GM19438 (cell line): ENCODE data around the gene ADH7.
"Not testable (repeated sequence)": the region's sequence is repeated elsewhere in the genome, so short reads cannot be mapped to it uniquely, and the experiment has no call there.

Experiments used
- ATAC-seq: cut with Tn5 transposase; IDR thresholded peaks from one replicate; pipeline ENCODE4 v1.9.1; 2021; ENCODE audit warnings: low read depth; ENCODE audit not compliant: unreplicated experiment

Gene ADH7

GRCh38 chr4:99417125-99417524 lies 18.0 kb downstream of the ADH7 start:
- no peak for ATAC-seq

- not testable (repeated sequence) for ATAC-seq
These were observed 19.4 kb downstream of the ADH7 start for GRCh38 chr4:99415762-99416161.

GRCh38 chr4:99414902-99415301 lies 20.2 kb downstream of the ADH7 start:
- not testable (repeated sequence) for ATAC-seq

GRCh38 chr4:99414401-99414800 lies 20.7 kb downstream of the ADH7 start:
- no peak for ATAC-seq

GRCh38 chr4:99413140-99413539 lies 22.0 kb downstream of the ADH7 start:
- no peak for ATAC-seq

GRCh38 chr4:99411041-99411440 lies 24.1 kb downstream of the ADH7 start:
- ATAC-seq, result no peak

GRCh38 chr4:99410075-99410474 lies 25.1 kb downstream of the ADH7 start:
- ATAC-seq, result no peak

GRCh38 chr4:99408346-99408745 lies 26.8 kb downstream of the ADH7 start:
- ATAC-seq, result no peak

GRCh38 chr4:99405433-99406115 lies 29.6 kb downstream of the ADH7 start:
- ATAC-seq, result no peak

GRCh38 chr4:99404595-99405287 lies 30.4 kb downstream of the ADH7 start:
- peak; percentile 81 for ATAC-seq

GRCh38 chr4:99403380-99404184 lies 31.6 kb downstream of the ADH7 start:
- peak; percentile 63 for ATAC-seq

- ATAC-seq, result no peak
These were observed 32.4 kb downstream of the ADH7 start for GRCh38 chr4:99402765-99403164.

- ATAC-seq, result no peak
These were observed 34.3 kb downstream of the ADH7 start for GRCh38 chr4:99400831-99401230.

GRCh38 chr4:99399017-99399416 lies 36.1 kb downstream of the ADH7 start:
- no peak for ATAC-seq

- ATAC-seq, result no peak
These were observed 39.4 kb downstream of the ADH7 start for GRCh38 chr4:99395595-99396364.

GRCh38 chr4:99394896-99395295 lies 40.2 kb downstream of the ADH7 start:
- ATAC-seq, result no peak

- no peak for ATAC-seq
These were observed 45.1 kb downstream of the ADH7 start for GRCh38 chr4:99390055-99390454.

- no peak for ATAC-seq
These were observed 45.5 kb downstream of the ADH7 start for GRCh38 chr4:99389606-99390005.

GRCh38 chr4:99383833-99384392 lies 51.2 kb downstream of the ADH7 start:
- no peak for ATAC-seq

- no peak for ATAC-seq
These were observed 51.7 kb downstream of the ADH7 start for GRCh38 chr4:99383399-99383798.
